Ishikawa (cell line): ENCODE results near the gene SBF1.

ENCODE experiments used
- RAD21 ChIP-seq: IDR thresholded peaks from 2 replicates; pipeline ENCODE4 v1.6.1; 2012; ENCODE audit warnings: low read depth
- YY1 ChIP-seq: IDR thresholded peaks from 2 replicates; pipeline ENCODE4 v1.6.1; 2012; ENCODE audit warnings: low read depth

DNA sequence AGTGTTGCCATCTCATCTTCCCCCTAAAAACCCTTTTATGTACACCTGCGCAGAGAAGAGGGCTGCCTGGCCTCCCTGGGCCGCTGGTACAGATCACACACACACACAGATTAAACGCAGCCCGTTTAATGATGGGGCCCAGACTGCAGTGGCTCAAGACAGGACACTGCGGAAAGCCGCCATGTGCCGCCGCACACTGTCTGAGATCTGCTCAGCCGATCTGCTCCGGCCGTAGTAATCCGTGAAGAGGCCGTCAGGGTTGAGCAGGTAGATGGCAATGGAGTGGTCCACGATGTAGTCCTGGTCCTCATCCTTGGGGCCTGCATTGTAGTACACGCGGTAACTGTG, 48.6 kb upstream of the SBF1 start:
- TF ChIP-seq YY1, result no peak
- no peak for TF ChIP-seq RAD21
